Right lobe of liver (tissue), 6 donors: ENCODE measurements around the gene PYCR2. TPM values are rescaled to one million over a fixed set of nuclear protein-coding genes. Genes with fewer than 3 reads are reported as not detected.

Source experiments
- ATAC-seq, 4 donors: fragments of 200-7000 bp; cut with Tn5 transposase; one replicate each; pipeline ENCODE4 v1.9.1; 2020; ENCODE audit warnings: mild to moderate bottlenecking in 4 of 4, moderate library complexity in 4 of 4
- DNase-seq, 3 donors: peaks; one replicate each; pipeline ENCODE4 v3.0.0-alpha.2; 2020
- H3K27ac ChIP-seq, 3 donors: fragments of 200-600 bp; one replicate each; pipeline ENCODE4 v1.8.0; 2022
- H3K27me3 ChIP-seq, 2 donors: fragments of 200-600 bp; one replicate each; pipeline ENCODE4 v1.8.0; 2022
- H3K36me3 ChIP-seq, 4 donors: fragments of 200-600 bp; sonication (generic) in 1 of 4; one replicate each; pipeline versions ENCODE4 v1.5.1 to v1.8.0; 2017 to 2022; ENCODE audit warnings: control low read depth in 1 of 4
- H3K4me1 ChIP-seq, 4 donors: fragments of 200-600 bp; sonication (generic) in 1 of 4; one replicate each; pipeline versions ENCODE4 v1.5.1 to v1.8.0; 2017 to 2022; ENCODE audit warnings: control low read depth in 1 of 4
- H3K4me3 ChIP-seq, 3 donors: fragments of 200-600 bp; one replicate each; pipeline ENCODE4 v1.8.0; 2022
- H3K9me3 ChIP-seq, 4 donors: fragments of 200-600 bp; sonication (generic) in 1 of 4; one replicate each; pipeline versions ENCODE4 v1.5.1 to v1.8.0; 2017 to 2022; ENCODE audit warnings: control low read depth in 1 of 4
- CTCF ChIP-seq, 4 donors: fragments of 200-600 bp in 3 of 4; fragments of 450-650 bp in 1 of 4; IDR thresholded peaks; one replicate each; pipeline versions ENCODE4 v1.5.1 to v1.8.0; 2016 to 2022; ENCODE audit warnings: antibody characterized with exemption in 4 of 4, mild to moderate bottlenecking in 2 of 4
- POLR2A ChIP-seq: fragments of 450-650 bp; IDR thresholded peaks from one replicate; pipeline ENCODE4 v1.6.1; 2017; ENCODE audit warnings: antibody characterized with exemption, mild to moderate bottlenecking
- WGBS: methylation state at CpG from one replicate; pipeline ENCODE4 v1.1.6; 2018; ENCODE audit warnings: low coverage, low lambda C conversion rate; ENCODE audit not compliant: insufficient coverage; ENCODE audit errors: missing lambda C conversion rate; 5-methylcytosine and 5-hydroxymethylcytosine counted together
- intact Hi-C, 2 donors: fragments of 100-400 bp; cut with DNase I; formaldehyde crosslinking; loops; one replicate each; pipeline versions ENCODE4 v1.11.2 to v1.14.1; 2022
- total RNA-seq, 6 experiments: library from RNA; depleted of rRNA in 2 of 6; stranded (reverse); fragments of >200 nt in 2 of 6; fragmentation: NEBNext Ultra II Directional in 3 of 6; extraction: Animal tissue kit (Norgen Biotek cat#: 25700) in 3 of 6; gene quantifications; one replicate each; pipeline versions ENCODE4 v1.1.0 to v1.2.4, GENCODE V29; 2016 to 2023
- donor health status: DM: no; HTN: yes; CAD: no.
- donor health status: DM: no; HTN: no; CAD: no.
- donor health status: DM: no; HTN: no; CAD: no.
- donor health status: DM: no; HTN: yes; CAD: no.
- donor health status: DM: no; HTN: yes; CAD: no.

The PYCR2 gene
- total RNA-seq, 6 experiments from 2014 or later: 20.0 to 42.6 (median 24.9) TPM

- H3K4me3 ChIP-seq: no peak overlapping the region
- intact Hi-C loops: no loop called here
- no peak for TF ChIP-seq CTCF (IDR thresholded peaks at IDR 0.05)
- TF ChIP-seq POLR2A: no peak
- no peaks in the 10 kb centered on the region for H3K36me3 ChIP-seq
- H3K9me3 ChIP-seq: no peaks in the 10 kb centered on the region
- DNase-seq (peak in 1 of 3 donors; percentile 74), ATAC-seq (peak; percentile 25 to 39 (median 28))
- no peaks in the 10 kb centered on the region for H3K27me3 ChIP-seq
- peak overlapping the region in 1 of 3 donors; percentile 67 for H3K27ac ChIP-seq
- 58% methylated on average over 3 of the region's 7 CpGs for WGBS
- peaks cover 0 to 71% (median 25%) of the 10 kb centered on the region in 4 donors for H3K4me1 ChIP-seq
Observed at GRCh38 chr1:225887030-225887314, 37.1 kb downstream of the PYCR2 start.

- peak in 1 of 3 donors; percentile 38 for DNase-seq
- peak; percentile 26 to 50 (median 47) for ATAC-seq
- intact Hi-C loops: no loop called here
- H3K36me3 ChIP-seq: no peaks in the 10 kb centered on the region
- H3K27me3 ChIP-seq: no peaks in the 10 kb centered on the region
- H3K4me1 ChIP-seq: peaks cover 0 to 65% (median 24%) of the 10 kb centered on the region in 4 donors
- H3K27ac ChIP-seq: peak overlapping the region; percentile 38 to 67 (median 41)
- 84% methylated on average over 4 of the region's 19 CpGs for WGBS
- H3K4me3 ChIP-seq: no peak overlapping the region
- H3K9me3 ChIP-seq: no peaks in the 10 kb centered on the region
- TF ChIP-seq POLR2A: no peak
- TF ChIP-seq CTCF (IDR thresholded peaks at IDR 0.05): no peak
Observed at GRCh38 chr1:225886159-225887029, 37.7 kb downstream of the PYCR2 start.

- Histone ChIP-seq H3K27ac (peak overlapping the region in 2 of 3 donors; percentile 8 to 44), H3K9me3 (no peaks in the 10 kb centered on the region), H3K27me3 (no peaks in the 10 kb centered on the region), H3K36me3 (no peaks in the 10 kb centered on the region), H3K4me1 (peaks cover 0 to 65% (median 23%) of the 10 kb centered on the region in 4 donors), H3K4me3 (no peak overlapping the region)
- ATAC-seq (no peak), DNase-seq (peak in 1 of 3 donors; percentile 7)
- TF ChIP-seq CTCF (IDR thresholded peaks at IDR 0.05) (no peak), POLR2A (no peak)
- intact Hi-C loops: no loop called here
- WGBS: 68% methylated on average over 6 of the region's 6 CpGs
Observed at GRCh38 chr1:225885336-225885735, 38.7 kb downstream of the PYCR2 start.

- Histone ChIP-seq H3K36me3 (no peaks in the 10 kb centered on the region), H3K9me3 (no peaks in the 10 kb centered on the region), H3K27me3 (no peaks in the 10 kb centered on the region), H3K27ac (peak overlapping the region in 2 of 3 donors; percentile 29 to 98), H3K4me1 (peaks cover 0 to 67% (median 23%) of the 10 kb centered on the region in 4 donors), H3K4me3 (no peak overlapping the region)
- TF ChIP-seq POLR2A (no peak), CTCF (IDR thresholded peaks at IDR 0.05) (no peak)
- DNase-seq (peak in 1 of 3 donors; percentile 43), ATAC-seq (no peak)
- 57% methylated on average over 6 of the region's 11 CpGs for WGBS
- intact Hi-C loops: no loop called here
Observed at GRCh38 chr1:225883616-225884265, 40.3 kb downstream of the PYCR2 start.
